Panc1 (cell line): Measurements from ENCODE around the gene ZNF398. TPM values are rescaled to one million over a fixed set of nuclear protein-coding genes. Genes with fewer than 3 reads are reported as not detected.

ENCODE experiments used
- ATAC-seq: fragments of 200-7000 bp; cut with Tn5 transposase; 2 replicates; pipeline ENCODE4 v1.9.1; 2020; ENCODE audit warnings: mild to moderate bottlenecking, moderate library complexity
- BruUV-seq: library from RNA; stranded (reverse); fragments of 400-500 nt; replicated peaks from 2 replicates; lab custom pipeline; 2021; lab: Mats Ljungman, UMichigan
- CTCF ChIA-PET: fragments of 300-600 bp; sonication (Branson Sonifier 250); formaldehyde crosslinking; loops from one replicate; lab custom pipeline; 2022; ENCODE audit warnings: antibody characterized with exemption; lab: Charles Lee
- POLR2A ChIA-PET: fragments of 300-600 bp; sonication (Branson Sonifier 250); formaldehyde crosslinking; loops from one replicate; lab custom pipeline; 2022; ENCODE audit warnings: antibody characterized with exemption; lab: Charles Lee
- DNase-seq: peaks from one replicate; pipeline ENCODE4 v3.0.0-alpha.2; 2010; ENCODE audit warnings: low read depth, low spot score
- H3K27ac ChIP-seq: 2 replicates; pipeline ENCODE4 v1.5.1; 2011; ENCODE audit warnings: mild to moderate bottlenecking, low read length, inconsistent platforms
- H3K27me3 ChIP-seq: fragments of 200-500 bp; sonication (Bioruptor generic); 2 replicates; pipeline ENCODE4 v1.6.0; 2014; ENCODE audit warnings: low read length, inconsistent platforms; ENCODE audit not compliant: control insufficient read depth, insufficient read depth
- H3K36me3 ChIP-seq: fragments of 200-500 bp; sonication (Bioruptor generic); 2 replicates; pipeline ENCODE4 v1.5.1; 2014; ENCODE audit warnings: inconsistent platforms, mild to moderate bottlenecking, low read length, moderate library complexity; ENCODE audit not compliant: control insufficient read depth, insufficient read depth
- H3K4me1 ChIP-seq: 2 replicates; pipeline ENCODE4 v1.5.1; 2011; ENCODE audit warnings: inconsistent platforms, mild to moderate bottlenecking, low read length, moderate library complexity; ENCODE audit not compliant: control insufficient read depth, insufficient read depth
- H3K4me3 ChIP-seq, 2 experiments: 2 replicates each; pipeline ENCODE4 v1.5.1; 2011 to 2012; ENCODE audit warnings: low read depth in 2 of 2, low read length in 2 of 2, mild to moderate bottlenecking in 2 of 2, inconsistent platforms in 1 of 2, moderate library complexity in 1 of 2
- H3K9me3 ChIP-seq: fragments of 200-500 bp; sonication (Bioruptor generic); 2 replicates; pipeline ENCODE4 v1.5.1; 2014; ENCODE audit warnings: low read depth, mild to moderate bottlenecking, inconsistent platforms, low read length, moderate library complexity; ENCODE audit not compliant: control insufficient read depth, insufficient read depth
- POLR2AphosphoS5 ChIP-seq: IDR thresholded peaks from 2 replicates; pipeline ENCODE4 v1.6.1; 2012; ENCODE audit warnings: mild to moderate bottlenecking, low read depth, low read length, moderate library complexity
- SIN3A ChIP-seq: IDR thresholded peaks from 2 replicates; pipeline ENCODE4 v1.6.1; 2012; ENCODE audit warnings: low read depth, mild to moderate bottlenecking, low read length, moderate library complexity, borderline replicate concordance; ENCODE audit not compliant: insufficient read depth
- TCF7L2 ChIP-seq: IDR thresholded peaks from 2 replicates; pipeline ENCODE4 v1.6.1; 2011; ENCODE audit warnings: mild to moderate bottlenecking, low read depth, low read length, inconsistent platforms
- in situ Hi-C: cut with HindIII; loops from 2 replicates; pipeline ENCODE4 v1.10.0; 2016; ENCODE audit warnings: low sequenced_read_pairs, low pct_unique_long_range_greater_than_20kb
- intact Hi-C: fragments of 100-400 bp; cut with micrococcal nuclease; formaldehyde crosslinking; loops from one replicate; pipeline ENCODE4 v1.10.0; 2022; ENCODE audit not compliant: unreplicated experiment
- total RNA-seq: library from RNA; stranded (reverse); gene quantifications from one replicate; pipeline ENCODE4 v1.2.1, GENCODE V29; 2021; ENCODE audit not compliant: unreplicated experiment
- TF ChIP-seq, protein P1 (sequence below): fragments of 450-650 bp; IDR thresholded peaks from 2 replicates; pipeline ENCODE4 v1.5.1; 2017; ENCODE audit warnings: mild to moderate bottlenecking
- TF ChIP-seq, protein P2 (sequence below), 2 experiments: IDR thresholded peaks; 2 replicates each; pipeline ENCODE4 v1.6.1; 2011 to 2012; ENCODE audit warnings: low read depth in 2 of 2, control low read depth in 1 of 2, low read length in 1 of 2, mild to moderate bottlenecking in 1 of 2, moderate library complexity in 1 of 2; ENCODE audit not compliant: insufficient read depth in 1 of 2

ZNF398 gene
- total RNA-seq, 1 experiment from 2014 or later = 14.1 TPM

DNA sequence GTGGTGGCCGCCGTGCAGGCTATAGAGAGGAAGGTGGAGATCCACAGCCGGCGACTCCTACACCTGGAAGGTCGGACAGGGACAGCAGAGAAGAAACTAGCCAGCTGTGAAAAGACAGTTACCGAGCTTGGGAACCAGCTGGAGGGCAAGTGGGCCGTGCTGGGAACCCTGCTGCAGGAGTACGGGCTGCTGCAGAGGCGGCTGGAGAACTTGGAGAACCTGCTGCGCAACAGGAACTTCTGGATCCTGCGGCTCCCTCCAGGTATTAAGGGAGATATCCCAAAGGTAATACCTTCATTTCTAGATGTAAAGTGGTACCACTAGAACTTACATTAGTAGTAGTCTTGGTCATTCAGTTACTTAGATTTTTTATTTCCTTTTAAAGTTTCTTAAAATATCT, 6.8 kb downstream of the ZNF398 start:
- DNase-seq = no peak
- TF ChIP-seq, protein P1, sequence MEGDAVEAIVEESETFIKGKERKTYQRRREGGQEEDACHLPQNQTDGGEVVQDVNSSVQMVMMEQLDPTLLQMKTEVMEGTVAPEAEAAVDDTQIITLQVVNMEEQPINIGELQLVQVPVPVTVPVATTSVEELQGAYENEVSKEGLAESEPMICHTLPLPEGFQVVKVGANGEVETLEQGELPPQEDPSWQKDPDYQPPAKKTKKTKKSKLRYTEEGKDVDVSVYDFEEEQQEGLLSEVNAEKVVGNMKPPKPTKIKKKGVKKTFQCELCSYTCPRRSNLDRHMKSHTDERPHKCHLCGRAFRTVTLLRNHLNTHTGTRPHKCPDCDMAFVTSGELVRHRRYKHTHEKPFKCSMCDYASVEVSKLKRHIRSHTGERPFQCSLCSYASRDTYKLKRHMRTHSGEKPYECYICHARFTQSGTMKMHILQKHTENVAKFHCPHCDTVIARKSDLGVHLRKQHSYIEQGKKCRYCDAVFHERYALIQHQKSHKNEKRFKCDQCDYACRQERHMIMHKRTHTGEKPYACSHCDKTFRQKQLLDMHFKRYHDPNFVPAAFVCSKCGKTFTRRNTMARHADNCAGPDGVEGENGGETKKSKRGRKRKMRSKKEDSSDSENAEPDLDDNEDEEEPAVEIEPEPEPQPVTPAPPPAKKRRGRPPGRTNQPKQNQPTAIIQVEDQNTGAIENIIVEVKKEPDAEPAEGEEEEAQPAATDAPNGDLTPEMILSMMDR = no peak
- TF ChIP-seq, protein P2, sequence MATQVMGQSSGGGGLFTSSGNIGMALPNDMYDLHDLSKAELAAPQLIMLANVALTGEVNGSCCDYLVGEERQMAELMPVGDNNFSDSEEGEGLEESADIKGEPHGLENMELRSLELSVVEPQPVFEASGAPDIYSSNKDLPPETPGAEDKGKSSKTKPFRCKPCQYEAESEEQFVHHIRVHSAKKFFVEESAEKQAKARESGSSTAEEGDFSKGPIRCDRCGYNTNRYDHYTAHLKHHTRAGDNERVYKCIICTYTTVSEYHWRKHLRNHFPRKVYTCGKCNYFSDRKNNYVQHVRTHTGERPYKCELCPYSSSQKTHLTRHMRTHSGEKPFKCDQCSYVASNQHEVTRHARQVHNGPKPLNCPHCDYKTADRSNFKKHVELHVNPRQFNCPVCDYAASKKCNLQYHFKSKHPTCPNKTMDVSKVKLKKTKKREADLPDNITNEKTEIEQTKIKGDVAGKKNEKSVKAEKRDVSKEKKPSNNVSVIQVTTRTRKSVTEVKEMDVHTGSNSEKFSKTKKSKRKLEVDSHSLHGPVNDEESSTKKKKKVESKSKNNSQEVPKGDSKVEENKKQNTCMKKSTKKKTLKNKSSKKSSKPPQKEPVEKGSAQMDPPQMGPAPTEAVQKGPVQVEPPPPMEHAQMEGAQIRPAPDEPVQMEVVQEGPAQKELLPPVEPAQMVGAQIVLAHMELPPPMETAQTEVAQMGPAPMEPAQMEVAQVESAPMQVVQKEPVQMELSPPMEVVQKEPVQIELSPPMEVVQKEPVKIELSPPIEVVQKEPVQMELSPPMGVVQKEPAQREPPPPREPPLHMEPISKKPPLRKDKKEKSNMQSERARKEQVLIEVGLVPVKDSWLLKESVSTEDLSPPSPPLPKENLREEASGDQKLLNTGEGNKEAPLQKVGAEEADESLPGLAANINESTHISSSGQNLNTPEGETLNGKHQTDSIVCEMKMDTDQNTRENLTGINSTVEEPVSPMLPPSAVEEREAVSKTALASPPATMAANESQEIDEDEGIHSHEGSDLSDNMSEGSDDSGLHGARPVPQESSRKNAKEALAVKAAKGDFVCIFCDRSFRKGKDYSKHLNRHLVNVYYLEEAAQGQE (IDR thresholded peaks at IDR 0.05; ENCODE audit: insufficient read depth in 1 of 2, low read depth in 2 of 2, low read length in 1 of 2) = no peak
- no peak for TF ChIP-seq POLR2AphosphoS5
- no peak for TF ChIP-seq TCF7L2
- TF ChIP-seq SIN3A = no peak
- no peaks in the 10 kb centered on the region for H3K9me3 ChIP-seq
- H3K27me3 ChIP-seq = no peaks in the 10 kb centered on the region
- no TSS peak for BruUV-seq
- no peak overlapping the region for H3K4me3 ChIP-seq
- H3K27ac ChIP-seq = no peak overlapping the region
- ChIA-PET CTCF (no interaction called here), POLR2A (no interaction called here)
- H3K36me3 ChIP-seq = no peaks in the 10 kb centered on the region
- H3K4me1 ChIP-seq = no peaks in the 10 kb centered on the region
- in situ Hi-C loops (no loop called here), intact Hi-C loops (no loop called here)
- ATAC-seq = no peak

DNA sequence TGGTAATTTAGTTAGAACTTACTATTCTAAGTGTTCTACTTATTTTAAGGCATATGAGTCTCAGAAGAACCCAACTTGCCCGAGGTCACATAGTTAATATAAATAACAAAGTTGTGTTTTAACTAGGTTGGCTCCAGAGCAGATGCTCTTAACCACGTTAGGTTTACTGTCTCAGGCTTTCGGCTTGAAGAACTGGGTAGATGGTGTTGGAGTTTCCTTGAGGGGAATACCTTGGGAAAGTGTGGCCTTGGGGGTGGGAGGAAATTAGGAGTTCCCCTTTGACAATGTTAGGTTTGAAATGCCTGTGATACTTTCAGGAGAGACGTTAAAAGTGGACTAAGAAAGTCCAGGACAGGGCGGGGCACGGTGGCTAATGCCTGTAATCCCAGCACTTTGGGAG, 9.6 kb downstream of the ZNF398 start:
- no peak overlapping the region for H3K27ac ChIP-seq
- no peaks in the 10 kb centered on the region for H3K36me3 ChIP-seq
- CTCF ChIA-PET = no interaction called here
- no peak for DNase-seq
- in situ Hi-C loops = no loop called here
- POLR2A ChIA-PET = no interaction called here
- TF ChIP-seq, protein P2 (IDR thresholded peaks at IDR 0.05; ENCODE audit: insufficient read depth in 1 of 2, low read depth in 2 of 2, low read length in 1 of 2) = no peak
- TF ChIP-seq, protein P1 = no peak
- TF ChIP-seq TCF7L2 (no peak), SIN3A (no peak), POLR2AphosphoS5 (no peak)
- intact Hi-C loops = no loop called here
- no peaks in the 10 kb centered on the region for H3K27me3 ChIP-seq
- no peaks in the 10 kb centered on the region for H3K9me3 ChIP-seq
- H3K4me1 ChIP-seq = peaks cover 5% of the 10 kb centered on the region; the same call in 1 of the 2 replicates
- no peak overlapping the region for H3K4me3 ChIP-seq
- no peak for ATAC-seq
- BruUV-seq = no TSS peak
